ENCODE measurements around the gene NTM.
A peak's percentile ranks its signal among the peaks of the same experiment; 100 is the strongest.

Gene NTM

GRCh38 chr11:132154781-132155180 is 784.4 kb downstream of the NTM start:
- Histone ChIP-seq H3K4me3 (no peak overlapping the region), H3K27ac (no peak overlapping the region)

GRCh38 chr11:132158091-132158490 is 787.7 kb downstream of the NTM start:
- H3K4me3 ChIP-seq: no peak overlapping the region
- peak overlapping the region in 1 of 21 experiments; percentile 27 for H3K27ac ChIP-seq

- Histone ChIP-seq H3K27ac (no peak overlapping the region), H3K4me3 (no peak overlapping the region)
Observed at GRCh38 chr11:132158696-132159095, 788.3 kb downstream of the NTM start.

- Histone ChIP-seq H3K27ac (no peak overlapping the region), H3K4me3 (no peak overlapping the region)
Observed at GRCh38 chr11:132161403-132162078, 791.1 kb downstream of the NTM start.

GRCh38 chr11:132168344-132168981 is 798.0 kb downstream of the NTM start:
- H3K4me3 ChIP-seq: no peak overlapping the region
- H3K27ac ChIP-seq: no peak overlapping the region

GRCh38 chr11:132171031-132171430 is 800.6 kb downstream of the NTM start:
- Histone ChIP-seq H3K4me3 (no peak overlapping the region), H3K27ac (no peak overlapping the region)

GRCh38 chr11:132174362-132175255 is 804.2 kb downstream of the NTM start:
- Histone ChIP-seq H3K27ac (no peak overlapping the region), H3K4me3 (no peak overlapping the region)

- H3K4me3 ChIP-seq: no peak overlapping the region
- no peak overlapping the region for H3K27ac ChIP-seq
Observed at GRCh38 chr11:132177106-132177505, 806.7 kb downstream of the NTM start.

GRCh38 chr11:132184079-132184478 is 813.7 kb downstream of the NTM start:
- Histone ChIP-seq H3K27ac (no peak overlapping the region), H3K4me3 (no peak overlapping the region)

GRCh38 chr11:132185726-132186592 is 815.5 kb downstream of the NTM start:
- H3K27ac ChIP-seq: no peak overlapping the region

GRCh38 chr11:132186699-132187098 is 816.3 kb downstream of the NTM start:
- Histone ChIP-seq H3K27ac (no peak overlapping the region), H3K4me3 (no peak overlapping the region)

More at GRCh38 chr11:132185726-132186592, 815.5 kb downstream of the NTM start:
- H3K4me3 ChIP-seq: no peak overlapping the region

- H3K27ac ChIP-seq: no peak overlapping the region
- H3K4me3 ChIP-seq: no peak overlapping the region
Observed at GRCh38 chr11:132187386-132187785, 817.0 kb downstream of the NTM start.

GRCh38 chr11:132187814-132188213 is 817.4 kb downstream of the NTM start:
- H3K27ac ChIP-seq: no peak overlapping the region

GRCh38 chr11:132196928-132197327 is 826.5 kb downstream of the NTM start:
- no peak overlapping the region for H3K27ac ChIP-seq

More at GRCh38 chr11:132187814-132188213, 817.4 kb downstream of the NTM start:
- no peak overlapping the region for H3K4me3 ChIP-seq

GRCh38 chr11:132200353-132200936 is 830.0 kb downstream of the NTM start:
- H3K4me3 ChIP-seq: no peak overlapping the region
- no peak overlapping the region for H3K27ac ChIP-seq

More at GRCh38 chr11:132196928-132197327, 826.5 kb downstream of the NTM start:
- no peak overlapping the region for H3K4me3 ChIP-seq

GRCh38 chr11:132202621-132203020 is 832.2 kb downstream of the NTM start:
- Histone ChIP-seq H3K27ac (no peak overlapping the region), H3K4me3 (no peak overlapping the region)

GRCh38 chr11:132205006-132205405 is 834.6 kb downstream of the NTM start:
- H3K4me3 ChIP-seq: no peak overlapping the region
- no peak overlapping the region for H3K27ac ChIP-seq

- H3K4me3 ChIP-seq: no peak overlapping the region
- no peak overlapping the region for H3K27ac ChIP-seq
Observed at GRCh38 chr11:132205496-132205895, 835.1 kb downstream of the NTM start.

GRCh38 chr11:132206993-132207392 is 836.6 kb downstream of the NTM start:
- H3K4me3 ChIP-seq: no peak overlapping the region
- no peak overlapping the region for H3K27ac ChIP-seq

Measured in skin epidermis (tissue), 12 donors.